Lung (tissue), 12 donors: ENCODE measurements around the gene ST3GAL5. TPM values are rescaled to one million over a fixed set of nuclear protein-coding genes. Genes with fewer than 3 reads are reported as not detected.
"Not testable (repeated sequence)": the region's sequence is repeated elsewhere in the genome, so short reads cannot be mapped to it uniquely, and the experiment has no call there.

Experiments used
- ATAC-seq: fragments of 200-7000 bp; cut with Tn5 transposase; one replicate; pipeline ENCODE4 v1.9.1; 2020; ENCODE audit warnings: moderate number of reproducible peaks; ENCODE audit not compliant: insufficient read depth, low FRiP score
- DNase-seq, 3 donors: peaks; one replicate each; pipeline ENCODE4 v3.0.0-alpha.2; 2013 to 2017
- H3K27ac ChIP-seq, 2 donors: one replicate each; pipeline ENCODE4 v1.5.1; 2013; ENCODE audit warnings: mild to moderate bottlenecking in 2 of 2, moderate library complexity in 2 of 2, control low read depth in 1 of 2, inconsistent platforms in 1 of 2, low read depth in 1 of 2, low read length in 1 of 2
- H3K27me3 ChIP-seq, 3 donors: one replicate each; pipeline ENCODE4 v1.5.1; 2013; ENCODE audit warnings: low read length in 2 of 3; ENCODE audit not compliant: control insufficient read depth in 3 of 3, insufficient read depth in 3 of 3
- H3K36me3 ChIP-seq, 4 donors: one replicate each; pipeline ENCODE4 v1.5.1; 2013; ENCODE audit warnings: low read length in 4 of 4, mild to moderate bottlenecking in 1 of 4, moderate library complexity in 1 of 4; ENCODE audit not compliant: control insufficient read depth in 4 of 4, insufficient read depth in 4 of 4
- H3K4me1 ChIP-seq, 5 donors: one replicate each; pipeline ENCODE4 v1.5.1; 2013; ENCODE audit warnings: low read length in 5 of 5, mild to moderate bottlenecking in 2 of 5, moderate library complexity in 1 of 5; ENCODE audit not compliant: control insufficient read depth in 5 of 5, insufficient read depth in 5 of 5
- H3K4me3 ChIP-seq: one replicate; pipeline ENCODE4 v1.5.1; 2013; ENCODE audit warnings: mild to moderate bottlenecking, control low read depth, moderate library complexity
- H3K9ac ChIP-seq, 2 donors: one replicate each; pipeline ENCODE4 v1.5.1; 2013; ENCODE audit warnings: low read length in 2 of 2, control low read depth in 1 of 2; ENCODE audit not compliant: insufficient read depth in 1 of 2
- H3K9me3 ChIP-seq, 4 donors: one replicate each; pipeline ENCODE4 v1.5.1; 2013; ENCODE audit warnings: low read length in 3 of 4, mild to moderate bottlenecking in 1 of 4, moderate library complexity in 1 of 4; ENCODE audit not compliant: control insufficient read depth in 4 of 4, insufficient read depth in 3 of 4
- CTCF ChIP-seq: IDR thresholded peaks from 2 replicates; pipeline ENCODE4 v1.5.1; 2012; ENCODE audit warnings: mild to moderate bottlenecking; ENCODE audit errors: control extremely low read depth, extremely low read depth
- WGBS, 2 donors: extraction: QIAGEN DNeasy Blood & Tissue Kit; methylation state at CpG; one replicate each; pipeline ENCODE4 v1.1.7; 2013; 5-methylcytosine and 5-hydroxymethylcytosine counted together
- polyA plus RNA-seq, 2 donors: library from polyadenylated mRNA; stranded (reverse); fragments of 200-250 nt; gene quantifications; one replicate each; pipeline ENCODE4 v1.2.1, GENCODE V29; 2013
- total RNA-seq, 2 donors: library from RNA; depleted of rRNA in 1 of 2; stranded (reverse); fragments of >200 nt in 1 of 2; gene quantifications; one replicate each; pipeline ENCODE4 v1.2.1, GENCODE V29; 2014 to 2021
- donor health status: control.
- donor health status: control.
- donor health status: Bipolar disorder and iron deficiency.
- donor health status: healthy.
- donor health status: DM: yes; HTN: yes; CAD: no.

ST3GAL5 gene
- total and polyA plus RNA-seq, 4 donors: 31.1 to 149 (median 64.4) TPM

- WGBS, 2 donors: 28 to 42% methylated on average over 11 of the region's 11 CpGs
- Histone ChIP-seq H3K4me1 (peaks cover 0 to 29% (median 4%) of the 10 kb centered on the region in 5 donors), H3K9ac (no peak overlapping the region)
Observed at GRCh38 chr2:85886590-85886989, 2.2 kb downstream of the ST3GAL5 start.

GRCh38 chr2:85886141-85886540 lies 2.6 kb downstream of the ST3GAL5 start:
- Histone ChIP-seq H3K4me3 (no peak overlapping the region), H3K4me1 (peaks cover 0 to 29% (median 4%) of the 10 kb centered on the region in 5 donors), H3K27ac (peak overlapping the region in 1 of 2 donors; percentile 68), H3K36me3 (no peaks in the 10 kb centered on the region), H3K9me3 (peaks cover 0 to 3% (median 0%) of the 10 kb centered on the region in 4 donors), H3K27me3 (no peaks in the 10 kb centered on the region), H3K9ac (no peak overlapping the region)
- TF ChIP-seq CTCF: no peak
- 73 to 86% methylated on average over 8 of the region's 8 CpGs for WGBS, 2 donors
- ATAC-seq: no peak
- no peak for DNase-seq

More at GRCh38 chr2:85886590-85886989, 2.2 kb downstream of the ST3GAL5 start:
- Histone ChIP-seq H3K27ac (peak overlapping the region in 1 of 2 donors; percentile 68), H3K4me3 (peak overlapping the region; percentile 22), H3K36me3 (no peaks in the 10 kb centered on the region), H3K9me3 (peaks cover 0 to 3% (median 0%) of the 10 kb centered on the region in 4 donors), H3K27me3 (no peaks in the 10 kb centered on the region)
- no peak for DNase-seq
- no peak for TF ChIP-seq CTCF
- peak; percentile 51 for ATAC-seq

- peaks cover 0 to 12% (median 3%) of the 10 kb centered on the region in 5 donors for H3K4me1 ChIP-seq
- not testable (repeated sequence) for H3K4me3 ChIP-seq, DNase-seq, H3K36me3 ChIP-seq, ATAC-seq, H3K27me3 ChIP-seq, H3K9ac ChIP-seq, H3K27ac ChIP-seq, H3K9me3 ChIP-seq
- 89 to 98% methylated on average over 1 of the region's 1 CpG for WGBS, 2 donors
Observed at GRCh38 chr2:85881781-85882180, 7.0 kb downstream of the ST3GAL5 start.

- not testable (repeated sequence) for H3K27ac ChIP-seq, H3K9me3 ChIP-seq, H3K27me3 ChIP-seq, ATAC-seq, H3K4me3 ChIP-seq, H3K9ac ChIP-seq, DNase-seq, H3K36me3 ChIP-seq
- 69 to 70% methylated on average over 4 of the region's 4 CpGs for WGBS, 2 donors
- peaks cover 0 to 11% (median 0%) of the 10 kb centered on the region in 5 donors for H3K4me1 ChIP-seq
Observed at GRCh38 chr2:85880716-85881328, 8.0 kb downstream of the ST3GAL5 start.
